Osteoblast (primary cell): ENCODE data around the gene MYO5B. TPM values are rescaled to one million over a fixed set of nuclear protein-coding genes. Genes with fewer than 3 reads are reported as not detected.

Experiments
- DNase-seq: peaks from one replicate; pipeline ENCODE4 v3.0.0; 2011; ENCODE audit warnings: low spot score, mixed read lengths; ENCODE audit not compliant: insufficient read length; ENCODE audit errors: missing footprints
- H2AFZ ChIP-seq: 2 replicates; pipeline ENCODE4 v1.6.0; 2011; ENCODE audit warnings: mild to moderate bottlenecking, low read length
- H3K27ac ChIP-seq: 2 replicates; pipeline ENCODE4 v1.5.1; 2011; ENCODE audit warnings: mild to moderate bottlenecking, low read depth, low read length, moderate library complexity
- H3K27me3 ChIP-seq: 2 replicates; pipeline ENCODE4 v1.6.0; 2012; ENCODE audit warnings: mild to moderate bottlenecking, control low read depth, inconsistent platforms, low read length, moderate library complexity; ENCODE audit not compliant: insufficient read depth
- H3K36me3 ChIP-seq: 2 replicates; pipeline ENCODE4 v1.5.1; 2011; ENCODE audit warnings: mild to moderate bottlenecking, low read length, control low read depth, moderate library complexity; ENCODE audit not compliant: insufficient read depth
- H3K4me1 ChIP-seq: 2 replicates; pipeline ENCODE4 v1.5.1; 2011; ENCODE audit warnings: mild to moderate bottlenecking, low read length, control low read depth, moderate library complexity; ENCODE audit not compliant: insufficient read depth
- H3K4me2 ChIP-seq: 2 replicates; pipeline ENCODE4 v1.6.0; 2011; ENCODE audit warnings: mild to moderate bottlenecking, low read length; ENCODE audit not compliant: insufficient read depth
- H3K4me3 ChIP-seq: fragments of 200-600 bp; sonication (generic); 3 replicates; pipeline ENCODE4 v1.5.1; 2012; ENCODE audit warnings: mild to moderate bottlenecking, low read length, inconsistent platforms; ENCODE audit not compliant: insufficient read depth
- H3K79me2 ChIP-seq: 2 replicates; pipeline ENCODE4 v1.6.0; 2012; ENCODE audit warnings: mild to moderate bottlenecking, low read length, control low read depth, inconsistent platforms; ENCODE audit not compliant: insufficient read depth
- H3K9me3 ChIP-seq: 2 replicates; pipeline ENCODE4 v1.5.1; 2011; ENCODE audit warnings: low read depth, low read length, control low read depth
- H4K20me1 ChIP-seq: 2 replicates; pipeline ENCODE4 v1.6.0; 2012; ENCODE audit warnings: mild to moderate bottlenecking, low read length, control low read depth; ENCODE audit not compliant: insufficient read depth
- CTCF ChIP-seq: IDR thresholded peaks from 2 replicates; pipeline ENCODE4 v1.5.1; 2011; ENCODE audit warnings: mild to moderate bottlenecking, low read depth, low read length, moderate library complexity; ENCODE audit errors: extremely low read depth
- total RNA-seq: library from RNA; depleted of rRNA; stranded (reverse); fragments of >200 nt; gene quantifications from 2 replicates; pipeline ENCODE4 v1.2.3, GENCODE V29; 2012

MYO5B gene
- total RNA-seq, 1 donor = 0.36 TPM

GRCh38 chr18:50199921-50200320 lies 5.0 kb upstream of the MYO5B start:
- no peak for TF ChIP-seq CTCF
- Histone ChIP-seq H3K27ac (no peak overlapping the region), H4K20me1 (no peaks in the 10 kb centered on the region), H3K4me1 (no peaks in the 10 kb centered on the region), H3K79me2 (no peaks in the 10 kb centered on the region), H3K27me3 (peaks cover 24% of the 10 kb centered on the region), H3K36me3 (no peaks in the 10 kb centered on the region), H3K4me3 (no peak overlapping the region), H3K9me3 (no peaks in the 10 kb centered on the region), H2AFZ (no peak overlapping the region), H3K4me2 (no peak overlapping the region)
- DNase-seq = no peak

- no peaks in the 10 kb centered on the region for H4K20me1 ChIP-seq
- no peak for DNase-seq
- peaks cover 24% of the 10 kb centered on the region for H3K27me3 ChIP-seq
- no peaks in the 10 kb centered on the region for H3K4me1 ChIP-seq
- H3K79me2 ChIP-seq = no peaks in the 10 kb centered on the region
- H3K27ac ChIP-seq = no peak overlapping the region
- no peaks in the 10 kb centered on the region for H3K9me3 ChIP-seq
- H3K4me2 ChIP-seq = no peak overlapping the region
- TF ChIP-seq CTCF = no peak
- no peak overlapping the region for H3K4me3 ChIP-seq
- H3K36me3 ChIP-seq = no peaks in the 10 kb centered on the region
- no peak overlapping the region for H2AFZ ChIP-seq
These were observed 4.5 kb upstream of the MYO5B start for GRCh38 chr18:50199346-50199855.

GRCh38 chr18:50196261-50196660 lies 1.3 kb upstream of the MYO5B start:
- Histone ChIP-seq H3K4me2 (no peak overlapping the region), H3K4me3 (no peak overlapping the region), H3K36me3 (no peaks in the 10 kb centered on the region), H3K4me1 (no peaks in the 10 kb centered on the region), H3K27me3 (peaks cover 43% of the 10 kb centered on the region), H3K27ac (no peak overlapping the region), H3K79me2 (no peaks in the 10 kb centered on the region), H2AFZ (no peak overlapping the region), H4K20me1 (no peaks in the 10 kb centered on the region), H3K9me3 (no peaks in the 10 kb centered on the region)
- TF ChIP-seq CTCF = no peak
- no peak for DNase-seq

- Histone ChIP-seq H3K4me2 (no peak overlapping the region), H3K27ac (no peak overlapping the region), H3K36me3 (no peaks in the 10 kb centered on the region), H2AFZ (no peak overlapping the region), H3K79me2 (no peaks in the 10 kb centered on the region), H3K4me3 (no peak overlapping the region), H4K20me1 (no peaks in the 10 kb centered on the region), H3K4me1 (no peaks in the 10 kb centered on the region), H3K9me3 (no peaks in the 10 kb centered on the region), H3K27me3 (peaks cover 43% of the 10 kb centered on the region)
- no peak for DNase-seq
- no peak for TF ChIP-seq CTCF
These were observed 742 bp upstream of the MYO5B start for GRCh38 chr18:50195689-50196088.
